Esophagus (tissue), 2 donors: Measurements from ENCODE around the gene S100Z. TPM values are rescaled to one million over a fixed set of nuclear protein-coding genes. Genes with fewer than 3 reads are reported as not detected.
A peak's percentile ranks its signal among the peaks of the same experiment; 100 is the strongest.

ENCODE experiments used
- H3K27ac ChIP-seq, 2 donors: one replicate each; pipeline ENCODE4 v1.5.1; 2013; ENCODE audit warnings: low read depth in 2 of 2, mild to moderate bottlenecking in 2 of 2, inconsistent platforms in 1 of 2, low read length in 1 of 2, moderate library complexity in 1 of 2
- H3K27me3 ChIP-seq, 2 donors: one replicate each; pipeline ENCODE4 v1.6.1; 2013; ENCODE audit warnings: low read length in 2 of 2, control low read depth in 1 of 2, mild to moderate bottlenecking in 1 of 2; ENCODE audit not compliant: insufficient read depth in 2 of 2, control insufficient read depth in 1 of 2
- H3K36me3 ChIP-seq, 2 donors: one replicate each; pipeline ENCODE4 v1.6.1; 2013; ENCODE audit warnings: low read length in 1 of 2; ENCODE audit not compliant: control insufficient read depth in 2 of 2, insufficient read depth in 2 of 2
- H3K4me1 ChIP-seq, 2 donors: one replicate each; pipeline ENCODE4 v1.6.1; 2013; ENCODE audit warnings: low read length in 1 of 2; ENCODE audit not compliant: control insufficient read depth in 2 of 2, insufficient read depth in 2 of 2
- H3K4me3 ChIP-seq, 2 donors: one replicate each; pipeline ENCODE4 v1.5.1; 2013; ENCODE audit warnings: low read length in 2 of 2, mild to moderate bottlenecking in 2 of 2, low read depth in 1 of 2, moderate library complexity in 1 of 2
- H3K9me3 ChIP-seq, 2 donors: one replicate each; pipeline ENCODE4 v1.6.1; 2013; ENCODE audit warnings: mild to moderate bottlenecking in 2 of 2, low read depth in 1 of 2, low read length in 1 of 2, moderate library complexity in 1 of 2; ENCODE audit not compliant: control insufficient read depth in 2 of 2, insufficient read depth in 1 of 2
- WGBS, 2 donors: extraction: QIAGEN DNeasy Blood & Tissue Kit; methylation state at CpG; one replicate each; pipeline ENCODE4 v1.1.7; 2013; 5-methylcytosine and 5-hydroxymethylcytosine counted together
- polyA plus RNA-seq, 2 donors: library from polyadenylated mRNA; stranded (reverse); fragments of 200-250 nt; gene quantifications; one replicate each; pipeline ENCODE4 v1.2.3, GENCODE V29; 2013
- donor health status: healthy with polysubstance abuse.
- donor health status: Bipolar disorder and iron deficiency.

The S100Z gene
- polyA plus RNA-seq, 2 donors = 0.02 TPM; not detected in 1

GRCh38 chr5:76954383-76954763 lies 104.6 kb downstream of the S100Z start:
- H3K27me3 ChIP-seq = peaks cover 7 to 9% of the 10 kb centered on the region in 2 donors
- peaks cover 0 to 7% of the 10 kb centered on the region in 2 donors for H3K4me1 ChIP-seq
- no peak overlapping the region for H3K27ac ChIP-seq
- H3K9me3 ChIP-seq = no peaks in the 10 kb centered on the region
- 8 to 14% methylated on average over 25 of the region's 25 CpGs for WGBS, 2 donors
- peak overlapping the region in 1 of 2 donors; percentile 25 for H3K4me3 ChIP-seq
- no peaks in the 10 kb centered on the region for H3K36me3 ChIP-seq

GRCh38 chr5:76956033-76956432 lies 106.2 kb downstream of the S100Z start:
- peaks cover 7 to 9% of the 10 kb centered on the region in 2 donors for H3K27me3 ChIP-seq
- peaks cover 0 to 7% of the 10 kb centered on the region in 2 donors for H3K4me1 ChIP-seq
- WGBS, 2 donors = 64 to 66% methylated on average over 2 of the region's 2 CpGs

GRCh38 chr5:76958991-76959767 lies 109.4 kb downstream of the S100Z start:
- H3K27me3 ChIP-seq = peaks cover 1 to 6% of the 10 kb centered on the region in 2 donors
- WGBS, 2 donors = 62 to 68% methylated on average over 5 of the region's 5 CpGs
- no peak overlapping the region for H3K4me3 ChIP-seq
- peaks cover 0 to under 1% of the 10 kb centered on the region in 2 donors for H3K4me1 ChIP-seq
- no peaks in the 10 kb centered on the region for H3K36me3 ChIP-seq
- H3K9me3 ChIP-seq = no peaks in the 10 kb centered on the region
- H3K27ac ChIP-seq = no peak overlapping the region

More at GRCh38 chr5:76956033-76956432, 106.2 kb downstream of the S100Z start:
- no peaks in the 10 kb centered on the region for H3K36me3 ChIP-seq
- no peak overlapping the region for H3K4me3 ChIP-seq
- H3K9me3 ChIP-seq = no peaks in the 10 kb centered on the region
- H3K27ac ChIP-seq = no peak overlapping the region

- Histone ChIP-seq H3K4me1 (no peaks in the 10 kb centered on the region), H3K9me3 (no peaks in the 10 kb centered on the region), H3K27ac (no peak overlapping the region), H3K4me3 (no peak overlapping the region), H3K36me3 (no peaks in the 10 kb centered on the region), H3K27me3 (no peaks in the 10 kb centered on the region)
- 70 to 74% methylated on average over 3 of the region's 3 CpGs for WGBS, 2 donors
Observed at GRCh38 chr5:76960004-76960625, 110.3 kb downstream of the S100Z start.

- H3K27me3 ChIP-seq = no peaks in the 10 kb centered on the region
- H3K4me1 ChIP-seq = no peaks in the 10 kb centered on the region
- H3K4me3 ChIP-seq = no peak overlapping the region
- no peaks in the 10 kb centered on the region for H3K36me3 ChIP-seq
- WGBS, 2 donors = 57 to 62% methylated on average over 2 of the region's 2 CpGs
- no peaks in the 10 kb centered on the region for H3K9me3 ChIP-seq
- no peak overlapping the region for H3K27ac ChIP-seq
Observed at GRCh38 chr5:76964060-76964459, 114.2 kb downstream of the S100Z start.

Other genes with a start within 250 kb of the S100Z start
- gene F2RL2, start 226.6 kb upstream of the S100Z start, polyA plus RNA-seq = under 1 TPM; 0.06 to 0.21 TPM
- gene F2R, start 133.9 kb upstream of the S100Z start, polyA plus RNA-seq = 1 to 10 TPM in 1 of 2 donors, under 1 TPM in 1; 0.45 to 1.5 TPM
- 10 to 100 TPM in 1 of 2 donors, 1 to 10 TPM in 1; 2.7 to 10.3 TPM for gene F2RL1, start 31.0 kb upstream of the S100Z start, polyA plus RNA-seq
- gene CRHBP, start 103.0 kb downstream of the S100Z start, polyA plus RNA-seq = under 1 TPM; 0.10 to 0.19 TPM
- 1 to 10 TPM; 5.9 to 7.6 TPM for gene AGGF1, start 180.4 kb downstream of the S100Z start, polyA plus RNA-seq
- gene ZBED3, start 237.3 kb downstream of the S100Z start, polyA plus RNA-seq = 1 to 10 TPM in 1 of 2 donors, under 1 TPM in 1; 0.67 to 1.0 TPM